B cell (primary cell): ENCODE measurements around the gene NUDT1. TPM values are rescaled to one million over a fixed set of nuclear protein-coding genes. Genes with fewer than 3 reads are reported as not detected.

Source experiments
- ATAC-seq: fragments of 200-7000 bp; cut with Tn5 transposase; one replicate; pipeline ENCODE4 v1.10.0; 2021; ENCODE audit warnings: low read depth, mild to moderate bottlenecking, moderate number of reproducible peaks, moderate library complexity
- CTCF ChIA-PET: fragments of 350-600 bp; sonication (Branson Sonifier 250); formaldehyde crosslinking; loops from one replicate; lab custom pipeline; 2021; ENCODE audit warnings: antibody characterized with exemption, inconsistent platforms; lab: Charles Lee
- POLR2A ChIA-PET: fragments of 350-600 bp; sonication (Branson Sonifier 250); formaldehyde crosslinking; loops from one replicate; lab custom pipeline; 2021; ENCODE audit warnings: antibody characterized with exemption; lab: Charles Lee
- DNase-seq: peaks from one replicate; pipeline ENCODE4 v3.0.0; 2013
- H2AFZ ChIP-seq: 2 replicates; pipeline ENCODE4 v1.6.1; 2012; ENCODE audit warnings: mild to moderate bottlenecking, low read depth, low read length; ENCODE audit not compliant: insufficient read depth, poor library complexity, severe bottlenecking
- H3K27ac ChIP-seq, 2 donors: 1 replicate in 1 of 2; 2 replicates in 1 of 2; pipeline ENCODE4 v1.5.1; 2012 to 2013; ENCODE audit warnings: low read length in 2 of 2, mild to moderate bottlenecking in 2 of 2, moderate library complexity in 1 of 2
- H3K27me3 ChIP-seq, 4 experiments: fragments of 200-600 bp in 1 of 4; sonication (generic) in 1 of 4; replicated peaks in 1 of 4; 1 replicate in 2 of 4; 2 replicates in 2 of 4; pipeline versions ENCODE4 v1.6.1 to v1.7.0; 2013 to 2016; ENCODE audit warnings: low read length in 3 of 4, mild to moderate bottlenecking in 2 of 4, mixed read lengths in 1 of 4, moderate library complexity in 1 of 4; ENCODE audit not compliant: insufficient read depth in 4 of 4, control insufficient read depth in 3 of 4; ENCODE audit errors: control extremely low read depth in 1 of 4
- H3K36me3 ChIP-seq, 2 experiments: replicated peaks in 1 of 2; 1 replicate in 1 of 2; 2 replicates in 1 of 2; pipeline versions ENCODE4 v1.6.1 to v1.7.1; 2013; ENCODE audit warnings: low read length in 1 of 2; ENCODE audit not compliant: insufficient read depth in 2 of 2, control insufficient read depth in 1 of 2; ENCODE audit errors: control extremely low read depth in 1 of 2, extremely low read depth in 1 of 2
- H3K4me1 ChIP-seq, 2 donors: fragments of 200-600 bp in 1 of 2; sonication (generic) in 1 of 2; 1 replicate in 1 of 2; 2 replicates in 1 of 2; pipeline versions ENCODE4 v1.5.1 to v1.6.1; 2013 to 2017; ENCODE audit warnings: low read length in 2 of 2; ENCODE audit not compliant: control insufficient read depth in 2 of 2, insufficient read depth in 2 of 2
- H3K4me2 ChIP-seq: replicated peaks from 2 replicates; pipeline ENCODE3; 2012; ENCODE audit warnings: mild to moderate bottlenecking, low read depth, low read length; ENCODE audit not compliant: poor library complexity, severe bottlenecking
- H3K4me3 ChIP-seq, 5 experiments: fragments of 200-600 bp in 1 of 5; sonication (generic) in 1 of 5; 1 replicate in 3 of 5; 2 replicates in 2 of 5; pipeline versions ENCODE4 v1.5.1 to v1.7.0; 2011 to 2016; ENCODE audit warnings: low read length in 4 of 5, mild to moderate bottlenecking in 4 of 5, low read depth in 2 of 5, control low read depth in 1 of 5, moderate library complexity in 1 of 5; ENCODE audit not compliant: insufficient read depth in 1 of 5; ENCODE audit errors: control extremely low read depth in 1 of 5, extremely low read depth in 1 of 5
- H3K79me2 ChIP-seq: fragments of 200-600 bp; sonication (generic); one replicate; pipeline ENCODE4 v1.6.0; 2016; ENCODE audit warnings: low read length; ENCODE audit not compliant: control insufficient read depth, insufficient read depth
- H3K9ac ChIP-seq: fragments of 200-600 bp; sonication (generic); 2 replicates; pipeline ENCODE4 v1.6.1; 2017; ENCODE audit warnings: mild to moderate bottlenecking, low read length, moderate library complexity
- H3K9me3 ChIP-seq, 3 donors: one replicate each; pipeline versions ENCODE4 v1.6.1 to v1.7.1; 2013; ENCODE audit warnings: low read length in 2 of 3; ENCODE audit not compliant: control insufficient read depth in 2 of 3, insufficient read depth in 1 of 3; ENCODE audit errors: control extremely low read depth in 1 of 3
- H4K20me1 ChIP-seq: 2 replicates; pipeline ENCODE4 v1.6.0; 2012; ENCODE audit warnings: mild to moderate bottlenecking, low read length; ENCODE audit not compliant: insufficient read depth, control insufficient read depth, poor library complexity, severe bottlenecking
- H3K27ac Mint-ChIP-seq: one replicate; pipeline ENCODE4 v1.8.0; 2021; ENCODE audit warnings: mixed read lengths
- H3K27me3 Mint-ChIP-seq: one replicate; pipeline ENCODE4 v1.8.0; 2021; ENCODE audit warnings: mixed read lengths
- H3K4me1 Mint-ChIP-seq: one replicate; pipeline ENCODE4 v1.8.0; 2021; ENCODE audit warnings: mixed read lengths
- H3K4me3 Mint-ChIP-seq: one replicate; pipeline ENCODE4 v1.8.0; 2021; ENCODE audit warnings: mixed read lengths
- H3K9me3 Mint-ChIP-seq: one replicate; pipeline ENCODE4 v1.8.0; 2022; ENCODE audit warnings: mixed read lengths; ENCODE audit not compliant: insufficient read depth
- EZH2 ChIP-seq: IDR thresholded peaks from 2 replicates; pipeline ENCODE4 v1.6.1; 2012; ENCODE audit warnings: borderline replicate concordance, low read depth, mild to moderate bottlenecking, moderate library complexity, low read length; ENCODE audit not compliant: insufficient read depth, poor library complexity, severe bottlenecking
- WGBS: methylation state at CpG from one replicate; pipeline ENCODE4 v1.1.5; 2013; ENCODE audit warnings: missing lambda C conversion rate; ENCODE audit not compliant: insufficient coverage; 5-methylcytosine and 5-hydroxymethylcytosine counted together
- intact Hi-C: fragments of 100-400 bp; cut with micrococcal nuclease; formaldehyde crosslinking; loops from one replicate; pipeline ENCODE4 v1.10.0; 2022
- polyA plus RNA-seq: library from polyadenylated mRNA; depleted of rRNA; stranded (reverse); fragments of >200 nt; gene quantifications from 2 replicates; pipeline ENCODE4 v1.2.3, GENCODE V29; 2012
- total RNA-seq, 2 donors: library from RNA; stranded (reverse); fragments of 120-200 nt in 1 of 2; gene quantifications; 1 replicate in 1 of 2; 2 replicates in 1 of 2; pipeline versions ENCODE4 v1.2.3 to v1.2.4, GENCODE V29; 2013 to 2022
- TF ChIP-seq, protein P1 (sequence below): fragments of 200-600 bp; IDR thresholded peaks from one replicate; pipeline ENCODE4 v1.8.0; 2022; ENCODE audit warnings: antibody characterized with exemption, mild to moderate bottlenecking

The NUDT1 gene
- total and polyA plus RNA-seq, 2 donors (not counting 1 experiment from before 2014, with no cell fraction given) = 21.1 to 22.9 TPM

DNA sequence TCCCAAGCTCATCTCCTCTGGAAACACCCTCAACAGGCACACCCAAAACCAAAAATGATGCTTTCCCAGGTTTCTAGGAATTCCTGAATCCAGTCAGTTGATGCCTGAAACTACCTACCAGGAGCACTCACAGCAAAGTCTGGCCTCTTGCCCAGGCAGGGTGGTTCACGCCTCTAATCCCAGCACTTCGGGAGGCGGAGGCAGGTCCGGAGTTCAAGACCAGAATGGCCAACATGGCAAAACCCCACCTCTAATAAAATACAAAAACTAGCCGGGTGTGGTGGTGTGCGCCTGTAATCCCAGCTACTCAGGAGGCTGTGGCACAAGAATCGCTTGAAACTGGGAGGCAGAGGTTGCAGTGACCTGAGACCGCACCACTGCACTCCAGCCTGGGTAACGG, 11.1 kb upstream of the NUDT1 start:
- H3K9me3 ChIP-seq = no peaks in the 10 kb centered on the region
- DNase-seq (no peak), ATAC-seq (no peak)
- WGBS = no CpG with 5 or more reads among the region's 9 CpGs
- no peaks in the 10 kb centered on the region for H3K27me3 ChIP-seq
- no peak overlapping the region for H3K27ac ChIP-seq
- no peak overlapping the region for H3K27ac Mint-ChIP-seq
- H3K4me2 ChIP-seq = no peak overlapping the region
- ChIA-PET POLR2A (no interaction called here), CTCF (no interaction called here)
- peak overlapping the region; percentile 13 for H3K4me3 Mint-ChIP-seq
- peaks cover 83% of the 10 kb centered on the region for H3K79me2 ChIP-seq
- no peak overlapping the region for H3K4me3 ChIP-seq
- H3K9ac ChIP-seq = no peak overlapping the region
- H3K36me3 ChIP-seq = peaks cover 0 to 36% of the 10 kb centered on the region in 2 experiments
- peaks cover 16 to 25% of the 10 kb centered on the region in 2 donors for H3K4me1 ChIP-seq
- intact Hi-C loops = loop anchor here (10.0 kb wide), 1 partner anchor 656 kb away; the partner anchor contains the start of gene PSMG3
- H3K9me3 Mint-ChIP-seq = no peaks in the 10 kb centered on the region
- no peaks in the 10 kb centered on the region for H4K20me1 ChIP-seq
- H3K27me3 Mint-ChIP-seq = no peaks in the 10 kb centered on the region
- H2AFZ ChIP-seq = no peak overlapping the region
- peaks cover 40% of the 10 kb centered on the region for H3K4me1 Mint-ChIP-seq
- TF ChIP-seq, protein P1, sequence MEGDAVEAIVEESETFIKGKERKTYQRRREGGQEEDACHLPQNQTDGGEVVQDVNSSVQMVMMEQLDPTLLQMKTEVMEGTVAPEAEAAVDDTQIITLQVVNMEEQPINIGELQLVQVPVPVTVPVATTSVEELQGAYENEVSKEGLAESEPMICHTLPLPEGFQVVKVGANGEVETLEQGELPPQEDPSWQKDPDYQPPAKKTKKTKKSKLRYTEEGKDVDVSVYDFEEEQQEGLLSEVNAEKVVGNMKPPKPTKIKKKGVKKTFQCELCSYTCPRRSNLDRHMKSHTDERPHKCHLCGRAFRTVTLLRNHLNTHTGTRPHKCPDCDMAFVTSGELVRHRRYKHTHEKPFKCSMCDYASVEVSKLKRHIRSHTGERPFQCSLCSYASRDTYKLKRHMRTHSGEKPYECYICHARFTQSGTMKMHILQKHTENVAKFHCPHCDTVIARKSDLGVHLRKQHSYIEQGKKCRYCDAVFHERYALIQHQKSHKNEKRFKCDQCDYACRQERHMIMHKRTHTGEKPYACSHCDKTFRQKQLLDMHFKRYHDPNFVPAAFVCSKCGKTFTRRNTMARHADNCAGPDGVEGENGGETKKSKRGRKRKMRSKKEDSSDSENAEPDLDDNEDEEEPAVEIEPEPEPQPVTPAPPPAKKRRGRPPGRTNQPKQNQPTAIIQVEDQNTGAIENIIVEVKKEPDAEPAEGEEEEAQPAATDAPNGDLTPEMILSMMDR = no peak
- TF ChIP-seq EZH2 = no peak

DNA sequence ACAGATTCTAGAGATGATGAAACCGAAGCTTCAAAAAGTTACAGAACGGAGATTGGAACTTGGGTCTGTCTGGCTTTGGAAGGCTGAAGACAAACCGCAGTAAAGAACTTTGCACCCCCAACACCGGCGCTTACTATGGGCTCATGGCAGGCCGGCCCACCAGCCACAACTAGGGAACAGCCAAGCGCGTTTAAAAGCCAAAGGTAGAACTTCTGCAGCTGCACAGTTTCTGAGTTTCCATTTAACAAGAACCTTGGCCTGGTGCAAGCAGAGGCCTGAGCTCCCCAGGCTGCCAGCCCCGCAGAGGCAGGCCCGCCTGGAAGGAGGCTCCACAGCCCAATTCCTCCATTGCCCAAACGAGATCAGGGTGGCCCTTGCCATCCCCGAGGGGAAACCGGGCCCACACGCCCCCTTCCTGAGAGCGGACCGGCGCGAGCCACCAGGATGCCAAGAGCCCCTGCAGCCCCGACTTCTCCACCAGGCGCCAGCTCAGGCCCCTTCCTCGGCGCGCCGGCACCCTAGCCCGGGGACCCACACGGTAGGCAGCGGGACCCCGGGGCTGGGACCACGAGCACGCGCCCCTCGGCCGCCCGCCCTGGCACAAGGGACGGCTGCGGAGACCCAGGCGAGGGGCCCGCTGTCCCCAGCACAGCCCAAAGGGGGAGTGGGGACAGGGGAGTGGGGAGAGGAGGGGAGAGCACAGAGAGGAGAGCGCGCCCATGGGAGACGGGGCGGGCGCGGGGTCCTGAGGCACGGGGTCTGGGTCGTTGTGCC, 9.8 kb upstream of the NUDT1 start:
- DNase-seq (peak; percentile 66), ATAC-seq (peak; percentile 29)
- H3K4me2 ChIP-seq = peak overlapping the region; percentile 96
- no peaks in the 10 kb centered on the region for H3K9me3 Mint-ChIP-seq
- intact Hi-C loops = loop anchor here (1.0 to 10.0 kb wide), 3 partner anchors 29 to 657 kb away; partner anchors contain the start of gene PSMG3
- H3K4me3 Mint-ChIP-seq = peak overlapping the region; percentile 90
- TF ChIP-seq, protein P1 = peak; percentile 14
- no peak for TF ChIP-seq EZH2
- H3K4me3 ChIP-seq = peak overlapping the region; percentile 42 to 100 (median 86)
- WGBS = 1% methylated on average over 45 of the region's 46 CpGs
- H3K27ac Mint-ChIP-seq = peak overlapping the region; percentile 87
- no peaks in the 10 kb centered on the region for H3K27me3 ChIP-seq
- peaks cover 46% of the 10 kb centered on the region for H3K4me1 Mint-ChIP-seq
- CTCF ChIA-PET = interaction anchor here (0.8 to 1.9 kb wide), 5 partner anchors 10 to 161 kb away, joined by 3 to 15 read pairs (median 3); partner anchors contain the start of genes MRM2 and NUDT1
- H3K4me1 ChIP-seq = peaks cover 27 to 36% of the 10 kb centered on the region in 2 donors
- peaks cover 0 to 5% (median 0%) of the 10 kb centered on the region in 3 donors for H3K9me3 ChIP-seq
- H2AFZ ChIP-seq = peak overlapping the region; percentile 100
- H3K27ac ChIP-seq = peak overlapping the region; percentile 34 to 76
- H3K79me2 ChIP-seq = peaks cover 75% of the 10 kb centered on the region
- H4K20me1 ChIP-seq = no peaks in the 10 kb centered on the region
- POLR2A ChIA-PET = no interaction called here
- H3K36me3 ChIP-seq = peaks cover 0 to 33% of the 10 kb centered on the region in 2 experiments
- H3K9ac ChIP-seq = peak overlapping the region; percentile 98
- H3K27me3 Mint-ChIP-seq = no peaks in the 10 kb centered on the region
